Transverse colon (tissue), 4 donors: ENCODE data around the gene GIPC3.

ENCODE experiments used
- EP300 ChIP-seq: sonication (generic); formaldehyde crosslinking; IDR thresholded peaks from one replicate; pipeline ENCODE4 v1.6.1; 2017; ENCODE audit warnings: antibody characterized with exemption, low read depth
- POLR2A ChIP-seq: fragments of 450-650 bp; IDR thresholded peaks from one replicate; pipeline ENCODE4 v1.6.1; 2016; ENCODE audit warnings: antibody characterized with exemption, mild to moderate bottlenecking, moderate library complexity
- POLR2AphosphoS5 ChIP-seq, 3 donors: sonication (generic); formaldehyde crosslinking; IDR thresholded peaks; one replicate each; pipeline ENCODE4 v1.6.1; 2016; ENCODE audit warnings: antibody characterized with exemption in 3 of 3
- TF ChIP-seq, protein P1 (sequence below), 5 experiments: fragments of 200-600 bp in 3 of 5; fragments of 450-650 bp in 2 of 5; sonication (generic) in 3 of 5; IDR thresholded peaks; 1 replicate in 2 of 5; 2 replicates in 3 of 5; pipeline ENCODE4 v1.5.1; 2016 to 2017; ENCODE audit warnings: antibody characterized with exemption in 5 of 5, inconsistent platforms in 3 of 5, mild to moderate bottlenecking in 2 of 5, moderate library complexity in 1 of 5

DNA sequence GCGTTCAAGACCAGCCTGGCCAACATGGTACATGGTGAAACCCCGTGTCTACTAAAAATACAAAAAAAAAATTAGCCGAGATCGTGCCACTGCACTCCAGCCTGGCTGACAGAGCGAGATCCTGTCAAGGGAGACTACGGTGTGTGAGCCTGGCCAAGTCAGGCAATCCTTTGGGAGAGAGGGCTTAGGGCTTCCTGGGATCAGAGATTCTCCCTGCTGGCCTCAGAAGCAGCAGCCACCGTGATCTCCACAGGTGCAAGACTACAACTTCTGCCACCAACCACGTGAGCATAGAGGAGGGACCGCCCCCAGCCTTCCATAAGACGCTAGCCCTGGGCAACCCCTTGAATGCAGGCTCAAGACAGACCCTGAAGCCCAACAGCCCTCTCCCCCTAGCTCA, 35.5 kb upstream of the GIPC3 start:
- TF ChIP-seq, protein P1, sequence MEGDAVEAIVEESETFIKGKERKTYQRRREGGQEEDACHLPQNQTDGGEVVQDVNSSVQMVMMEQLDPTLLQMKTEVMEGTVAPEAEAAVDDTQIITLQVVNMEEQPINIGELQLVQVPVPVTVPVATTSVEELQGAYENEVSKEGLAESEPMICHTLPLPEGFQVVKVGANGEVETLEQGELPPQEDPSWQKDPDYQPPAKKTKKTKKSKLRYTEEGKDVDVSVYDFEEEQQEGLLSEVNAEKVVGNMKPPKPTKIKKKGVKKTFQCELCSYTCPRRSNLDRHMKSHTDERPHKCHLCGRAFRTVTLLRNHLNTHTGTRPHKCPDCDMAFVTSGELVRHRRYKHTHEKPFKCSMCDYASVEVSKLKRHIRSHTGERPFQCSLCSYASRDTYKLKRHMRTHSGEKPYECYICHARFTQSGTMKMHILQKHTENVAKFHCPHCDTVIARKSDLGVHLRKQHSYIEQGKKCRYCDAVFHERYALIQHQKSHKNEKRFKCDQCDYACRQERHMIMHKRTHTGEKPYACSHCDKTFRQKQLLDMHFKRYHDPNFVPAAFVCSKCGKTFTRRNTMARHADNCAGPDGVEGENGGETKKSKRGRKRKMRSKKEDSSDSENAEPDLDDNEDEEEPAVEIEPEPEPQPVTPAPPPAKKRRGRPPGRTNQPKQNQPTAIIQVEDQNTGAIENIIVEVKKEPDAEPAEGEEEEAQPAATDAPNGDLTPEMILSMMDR (IDR thresholded peaks at IDR 0.05): no peak
- TF ChIP-seq POLR2A: no peak
- TF ChIP-seq EP300: no peak
- no peak for TF ChIP-seq POLR2AphosphoS5 (IDR thresholded peaks at IDR 0.05)
